Measurements from ENCODE around the gene EFCAB14.
A peak's percentile ranks its signal among the peaks of the same experiment; 100 is the strongest.
"Not testable (repeated sequence)": the region's sequence is repeated elsewhere in the genome, so short reads cannot be mapped to it uniquely, and the experiment has no call there.

The EFCAB14 gene

GRCh38 chr1:46721686-46722205 is 2.8 kb upstream of the EFCAB14 start:
- DNase-seq, result no peak

- DNase-seq, result no peak
These were observed 2.3 kb upstream of the EFCAB14 start for GRCh38 chr1:46721204-46721603.

- not testable (repeated sequence) for DNase-seq
These were observed 1.4 kb upstream of the EFCAB14 start for GRCh38 chr1:46720319-46720718.

DNA sequence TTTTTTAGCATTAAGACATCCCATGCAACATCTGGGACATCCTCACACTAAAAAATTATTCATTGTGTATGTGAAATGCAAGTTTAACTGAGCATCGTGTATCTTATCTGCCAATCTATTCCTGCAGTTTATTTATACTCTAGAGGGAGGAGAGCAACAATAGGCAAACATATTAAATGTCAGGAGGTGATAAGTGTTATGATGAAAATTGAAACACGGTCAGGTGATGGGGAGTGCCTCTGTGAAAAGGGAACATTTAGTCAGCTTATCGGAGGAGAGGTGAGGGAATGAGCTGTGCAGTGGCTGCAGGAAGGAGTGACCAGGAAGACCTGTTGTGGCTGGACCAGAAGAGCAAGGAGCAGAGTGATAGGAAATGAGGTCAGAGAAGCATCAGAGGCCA is 775 bp upstream of the EFCAB14 start:
- peak; percentile 92 for DNase-seq

- DNase-seq, result no peak
These were observed 581 bp downstream of the EFCAB14 start for GRCh38 chr1:46718340-46718726.

DNA sequence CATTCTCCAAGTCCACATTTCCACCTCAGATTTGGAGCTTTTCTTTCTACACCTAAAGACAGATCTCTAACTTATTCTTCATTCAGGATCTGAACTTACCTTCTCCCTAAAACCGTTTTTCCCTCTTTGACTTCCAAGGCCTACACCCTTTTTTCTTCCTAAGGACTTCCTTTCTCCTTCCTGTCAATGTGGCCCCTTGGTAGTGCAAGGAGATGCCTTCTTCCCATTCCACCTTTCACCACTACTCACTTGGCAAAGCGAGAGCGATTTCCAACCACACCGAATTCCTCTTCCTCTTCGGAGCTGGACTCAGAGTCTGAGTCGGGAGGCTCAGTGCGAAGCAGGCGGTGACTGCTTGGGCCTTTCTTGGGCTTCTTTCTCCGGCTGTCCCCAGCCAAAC is 1.3 kb downstream of the EFCAB14 start:
- DNase-seq, result no peak

DNA sequence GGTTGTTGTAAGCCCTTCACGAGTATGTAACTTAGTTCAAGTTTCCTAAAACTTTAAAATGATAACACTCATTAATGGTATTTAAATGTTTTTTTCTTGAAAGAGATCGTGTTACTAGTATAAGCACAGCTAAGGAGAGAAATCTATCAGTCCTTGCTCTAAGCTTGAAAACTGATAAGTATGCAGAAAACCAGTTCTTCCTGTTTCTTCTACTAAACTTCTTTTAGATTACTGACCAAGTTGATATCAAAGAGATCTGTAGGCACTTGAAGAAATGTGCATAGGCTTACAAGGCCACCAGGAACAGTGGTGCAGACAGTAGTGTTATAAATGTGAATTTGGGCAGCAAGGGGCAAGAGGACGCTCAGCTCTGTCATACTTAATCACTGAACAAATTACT is 3.9 kb downstream of the EFCAB14 start:
- peak; percentile 36 for DNase-seq

- no peak for DNase-seq
These were observed 10.8 kb downstream of the EFCAB14 start for GRCh38 chr1:46708121-46708520.

GRCh38 chr1:46705408-46705807 is 13.5 kb downstream of the EFCAB14 start:
- DNase-seq, result peak; percentile 37

DNA sequence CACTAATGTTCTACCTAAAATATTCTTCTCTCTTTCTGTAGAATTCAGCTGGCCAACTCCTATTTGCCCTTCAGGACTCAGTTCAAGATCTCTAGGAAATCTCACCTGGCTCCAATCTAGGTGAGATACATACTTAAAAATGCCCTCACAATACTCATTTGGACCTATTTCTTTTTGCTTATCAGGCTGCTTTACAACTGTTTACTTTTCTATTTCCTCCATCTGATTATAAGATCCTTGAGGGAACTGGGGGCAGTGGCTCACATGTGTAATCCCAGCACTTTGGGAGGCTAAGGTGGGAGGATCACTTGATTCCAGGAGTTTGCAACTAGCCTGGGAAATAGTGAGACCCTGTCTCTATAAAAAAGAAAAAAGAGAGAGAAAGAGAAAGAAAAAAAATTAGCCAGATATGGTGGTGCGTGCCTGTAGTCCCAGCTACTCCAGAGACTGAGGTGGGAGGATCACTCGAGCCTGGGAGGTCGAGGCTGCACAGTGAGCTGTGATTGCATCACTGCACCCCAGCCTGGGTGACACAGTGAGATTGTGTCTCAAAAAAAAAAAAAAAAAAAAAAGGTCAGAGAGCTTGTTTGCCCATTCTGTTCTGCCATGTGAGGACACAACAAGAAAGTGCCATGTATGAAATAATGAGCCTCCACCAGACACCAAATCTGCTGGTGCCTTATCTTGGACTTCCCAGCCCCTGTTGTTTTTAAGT is 14.8 kb downstream of the EFCAB14 start:
- DNase-seq, result no peak

DNA sequence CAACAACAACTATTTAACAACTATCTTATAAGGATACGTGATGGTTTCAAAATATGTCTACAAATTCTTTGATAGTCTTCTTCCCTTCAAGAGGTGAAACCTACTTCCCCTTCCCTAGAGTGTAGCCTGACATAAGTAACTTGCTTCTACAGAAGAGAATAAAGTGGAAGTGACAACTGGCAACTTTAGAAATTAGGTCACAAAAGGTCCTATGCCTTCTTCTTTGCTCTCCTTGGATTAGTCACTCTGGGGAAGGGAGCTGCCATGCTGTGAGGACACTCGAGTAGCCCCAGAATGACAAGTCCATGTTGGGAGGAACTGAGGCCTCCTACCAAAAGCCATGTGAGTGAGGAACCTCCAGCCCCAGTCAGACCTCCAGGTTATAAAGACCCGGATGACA is 19.2 kb downstream of the EFCAB14 start:
- DNase-seq, result no peak

- DNase-seq, result no peak
These were observed 21.9 kb downstream of the EFCAB14 start for GRCh38 chr1:46697053-46697452.

DNA sequence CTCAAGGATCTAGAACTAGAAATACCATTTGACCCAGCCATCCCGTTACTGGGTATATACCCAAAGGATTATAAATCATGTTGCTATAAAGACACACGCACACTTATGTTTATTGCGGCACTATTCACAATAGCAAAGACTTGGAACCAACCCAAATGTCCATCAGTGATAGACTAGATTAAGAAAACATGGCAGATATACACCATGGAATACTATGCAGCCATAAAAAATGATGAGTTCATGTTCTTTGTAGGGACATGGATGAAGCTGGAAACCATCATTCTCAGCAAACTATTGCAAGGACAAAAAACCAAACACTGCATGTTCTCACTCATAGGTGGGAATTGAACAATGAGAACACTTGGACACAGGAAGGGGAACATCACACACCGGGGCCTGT is 24.2 kb downstream of the EFCAB14 start:
- DNase-seq, result not testable (repeated sequence)

DNA sequence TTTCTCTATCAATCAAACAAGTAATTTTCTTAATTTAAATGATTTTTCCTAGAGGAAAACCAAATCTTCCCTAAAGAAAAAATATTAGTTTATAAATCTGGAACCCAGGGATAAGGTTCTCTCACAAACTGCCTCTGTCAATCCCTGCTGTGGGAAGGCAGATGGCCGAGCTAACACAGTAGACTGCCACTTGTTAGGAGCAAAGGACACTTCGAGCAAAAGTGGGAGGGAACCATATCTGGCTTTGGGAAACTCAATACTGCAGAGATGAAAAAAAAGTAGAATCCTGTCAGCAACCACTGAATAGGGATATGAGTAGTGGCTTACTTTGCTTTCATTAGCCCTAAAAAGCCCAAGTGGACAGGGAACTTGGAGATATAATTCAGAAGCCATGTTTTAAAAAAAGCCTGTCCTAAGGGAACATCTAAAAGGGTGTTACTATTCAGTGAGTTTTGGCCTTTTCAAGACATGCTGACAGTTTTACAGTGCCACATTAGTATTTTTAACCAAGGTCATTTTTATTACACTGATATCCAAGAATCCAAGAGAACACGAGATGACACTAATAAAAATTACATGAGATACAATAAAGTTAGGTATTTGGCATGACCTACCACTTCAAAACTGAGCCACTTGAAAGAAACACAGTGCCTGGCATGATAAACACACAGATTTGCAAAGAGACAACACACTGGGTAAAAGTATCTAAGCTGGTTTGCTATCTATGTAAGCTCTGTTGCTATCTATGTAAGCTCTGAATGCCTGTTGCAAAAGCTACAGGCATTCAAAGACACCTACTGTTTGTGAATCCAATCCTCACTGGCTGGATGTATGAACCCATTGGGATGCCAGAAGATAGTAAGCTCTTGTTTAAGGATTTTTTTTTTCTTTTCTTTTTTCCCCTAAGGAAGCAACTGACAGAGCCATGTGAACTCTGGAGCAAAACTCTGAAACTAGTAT is 25.8 kb downstream of the EFCAB14 start:
- DNase-seq, result no peak

- no peak for DNase-seq
These were observed 26.7 kb downstream of the EFCAB14 start for GRCh38 chr1:46691997-46692790.

GRCh38 chr1:46690931-46691421 is 27.9 kb downstream of the EFCAB14 start:
- no peak for DNase-seq

- DNase-seq, result no peak
These were observed 29.0 kb downstream of the EFCAB14 start for GRCh38 chr1:46689897-46690296.

DNA sequence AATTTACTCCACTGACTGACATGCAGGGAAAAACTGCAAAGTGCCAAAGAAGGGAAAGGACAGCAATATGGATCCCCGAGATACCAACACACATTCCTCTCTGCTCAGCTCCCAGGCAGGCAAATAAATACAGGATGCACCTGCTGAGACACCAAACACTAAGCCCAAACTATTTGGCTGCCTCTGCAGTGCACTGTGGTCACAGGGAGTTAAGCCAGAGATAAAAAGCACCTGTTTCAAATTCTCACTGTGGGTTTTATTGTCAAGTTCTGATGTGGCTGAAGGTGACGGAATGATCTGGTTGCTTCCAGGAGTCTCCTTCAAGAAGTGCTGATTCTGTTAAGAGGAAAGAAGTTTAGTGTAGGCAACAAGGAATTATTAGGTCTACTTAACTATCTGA is 29.6 kb downstream of the EFCAB14 start:
- DNase-seq, result no peak

- DNase-seq, result no peak
These were observed 30.9 kb downstream of the EFCAB14 start for GRCh38 chr1:46687921-46688509.

- DNase-seq, result peak; percentile 29
These were observed 31.7 kb downstream of the EFCAB14 start for GRCh38 chr1:46687093-46687659.

GRCh38 chr1:46686255-46686654 is 32.7 kb downstream of the EFCAB14 start:
- no peak for DNase-seq

DNA sequence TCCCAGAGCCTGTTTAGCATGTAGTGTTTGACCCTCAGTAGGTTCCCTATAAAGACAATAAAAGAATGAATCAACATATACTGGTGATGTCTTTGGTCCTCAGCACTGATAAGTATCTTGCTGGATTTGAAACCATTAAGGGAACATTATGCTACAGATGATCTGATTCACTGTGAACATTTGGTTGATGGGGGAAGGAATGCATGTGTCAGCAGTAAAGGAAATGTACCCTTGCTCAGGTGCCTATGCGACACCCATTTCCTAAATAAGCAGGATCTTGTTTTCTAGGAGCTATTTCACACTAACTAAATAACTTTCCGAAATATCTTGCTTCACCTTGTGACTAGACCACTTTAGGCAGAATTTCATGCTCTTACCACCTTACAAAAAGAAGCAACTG is 34.2 kb downstream of the EFCAB14 start:
- no peak for DNase-seq

All from DMS53 (cell line).